Measurements from ENCODE around the gene ELOVL6. TPM values are rescaled to one million over a fixed set of nuclear protein-coding genes. Genes with fewer than 3 reads are reported as not detected.

ELOVL6 gene
- total RNA-seq, 1 donor from 2014 or later: 8.9 TPM

DNA sequence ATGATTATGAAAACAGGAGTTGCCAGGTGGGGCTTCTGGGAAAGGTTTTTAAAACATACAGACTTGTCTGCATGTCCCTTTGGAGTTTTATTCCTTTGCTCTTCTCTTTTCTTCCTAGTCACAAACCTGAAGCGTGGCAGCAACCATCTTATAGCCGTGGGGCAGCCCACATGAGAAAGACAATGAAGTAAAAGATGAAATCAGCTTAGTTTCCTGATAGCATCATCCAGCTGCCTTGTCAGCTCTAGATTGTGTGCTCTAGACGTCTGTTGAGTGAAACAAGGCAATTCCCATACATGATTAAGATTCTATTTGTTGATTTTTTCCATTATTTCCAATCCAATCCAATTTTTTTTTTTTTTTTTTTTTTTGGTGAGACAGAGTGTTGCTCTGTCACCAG is 68.9 kb downstream of the ELOVL6 start:
- no peak for DNase-seq (ENCODE audit: extremely low read depth, low read depth, low spot score)

GRCh38 chr4:110128472-110128919 is 69.9 kb downstream of the ELOVL6 start:
- no peak for DNase-seq (ENCODE audit: extremely low read depth, low read depth, low spot score)

GRCh38 chr4:110128029-110128428 is 70.4 kb downstream of the ELOVL6 start:
- DNase-seq (ENCODE audit: extremely low read depth, low read depth, low spot score): no peak

DNA sequence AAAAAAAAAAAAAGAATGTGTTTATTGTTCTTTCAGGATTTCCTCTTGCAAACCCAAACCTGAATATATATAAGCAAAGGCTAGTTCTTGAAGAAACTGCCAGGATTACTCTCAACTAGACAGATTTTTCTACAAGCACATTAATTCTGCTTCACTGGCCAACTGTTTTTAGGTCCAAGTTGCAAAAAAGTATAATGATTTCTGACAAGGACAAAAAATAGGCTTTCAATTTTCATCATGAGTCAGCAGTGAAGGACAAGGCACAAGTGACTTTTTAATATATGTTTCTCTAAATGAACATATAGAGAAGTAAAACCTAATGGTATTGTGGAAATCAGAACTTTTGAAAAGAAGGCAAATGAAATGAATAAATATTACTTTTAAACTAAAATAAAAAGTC is 73.7 kb downstream of the ELOVL6 start:
- no peak for DNase-seq (ENCODE audit: extremely low read depth, low read depth, low spot score)

GRCh38 chr4:110122201-110122600 is 76.2 kb downstream of the ELOVL6 start:
- no peak for DNase-seq (ENCODE audit: extremely low read depth, low read depth, low spot score)

- no peak for DNase-seq (ENCODE audit: extremely low read depth, low read depth, low spot score)
Measured at GRCh38 chr4:110120506-110120905, 77.9 kb downstream of the ELOVL6 start.

GRCh38 chr4:110119880-110120279 is 78.5 kb downstream of the ELOVL6 start:
- no peak for DNase-seq (ENCODE audit: extremely low read depth, low read depth, low spot score)

DNA sequence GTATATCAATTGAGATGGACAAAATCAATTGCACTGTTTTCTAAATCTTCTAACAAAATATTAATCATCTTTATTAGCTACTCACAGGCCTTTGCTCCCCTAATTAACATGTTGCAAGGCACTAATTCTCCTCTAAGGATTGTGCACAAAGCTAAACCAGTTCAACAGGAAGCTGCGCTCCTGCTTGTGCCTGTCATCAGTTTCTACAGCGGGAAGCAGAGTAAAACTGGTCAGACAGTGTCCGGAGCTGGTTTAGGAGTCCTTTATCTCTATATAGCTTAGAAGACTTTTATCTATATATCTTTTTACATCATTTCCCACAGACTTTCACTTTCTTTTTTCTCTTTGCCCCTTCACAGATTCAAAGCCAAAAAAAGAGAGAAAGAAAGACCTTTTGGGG is 79.1 kb downstream of the ELOVL6 start:
- no peak for DNase-seq (ENCODE audit: extremely low read depth, low read depth, low spot score)

- no peak for DNase-seq (ENCODE audit: extremely low read depth, low read depth, low spot score)
Measured at GRCh38 chr4:110112056-110112455, 86.4 kb downstream of the ELOVL6 start.

GRCh38 chr4:110109455-110109854 is 89.0 kb downstream of the ELOVL6 start:
- no peak for DNase-seq (ENCODE audit: extremely low read depth, low read depth, low spot score)

GRCh38 chr4:110108960-110109359 is 89.5 kb downstream of the ELOVL6 start:
- DNase-seq (ENCODE audit: extremely low read depth, low read depth, low spot score): no peak

- DNase-seq (ENCODE audit: extremely low read depth, low read depth, low spot score): no peak
Measured at GRCh38 chr4:110108422-110108821, 90.0 kb downstream of the ELOVL6 start.

- DNase-seq (ENCODE audit: extremely low read depth, low read depth, low spot score): no peak
Measured at GRCh38 chr4:110107866-110108265, 90.5 kb downstream of the ELOVL6 start.

- DNase-seq (ENCODE audit: extremely low read depth, low read depth, low spot score): no peak
Measured at GRCh38 chr4:110106931-110107296, 91.5 kb downstream of the ELOVL6 start.

DNA sequence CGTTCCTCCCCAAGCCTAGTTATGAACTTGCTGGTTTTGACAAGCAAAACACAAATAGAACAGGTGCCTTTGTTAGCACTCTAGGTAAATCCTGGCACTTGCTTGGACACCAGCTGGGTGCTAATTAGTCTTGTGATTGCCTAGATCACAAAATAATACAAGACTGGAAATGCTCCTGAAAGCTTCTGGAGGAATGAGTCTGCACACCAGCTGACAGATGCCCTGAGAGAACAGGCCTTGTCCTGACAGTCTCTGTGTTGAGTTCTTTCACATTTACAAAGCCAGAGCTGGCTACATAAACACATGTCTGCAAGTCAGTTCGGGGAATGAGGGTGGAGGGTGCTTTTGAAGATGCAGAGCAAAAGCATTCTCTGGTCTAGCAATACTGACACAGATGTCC is 93.8 kb downstream of the ELOVL6 start:
- no peak for DNase-seq (ENCODE audit: extremely low read depth, low read depth, low spot score)

DNA sequence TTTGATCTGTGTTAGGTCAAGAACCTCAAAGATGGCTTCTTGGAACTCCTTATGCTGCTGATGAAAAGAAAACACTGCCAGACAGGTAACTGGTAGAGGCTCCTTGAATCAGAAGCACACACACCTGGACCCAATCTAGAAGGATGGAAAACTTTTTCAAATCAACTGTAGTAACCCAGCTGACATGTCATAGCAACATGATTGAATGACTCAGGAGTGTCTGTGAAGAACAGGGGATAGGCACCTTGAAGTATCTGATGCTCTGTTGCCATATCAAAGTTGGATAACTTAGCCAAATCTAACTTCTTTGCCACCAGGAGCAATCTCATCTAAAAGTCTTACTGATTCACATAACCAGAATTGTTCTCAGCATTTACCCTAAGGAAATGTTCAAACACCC is 98.8 kb downstream of the ELOVL6 start:
- no peak for DNase-seq (ENCODE audit: extremely low read depth, low read depth, low spot score)

- DNase-seq (ENCODE audit: extremely low read depth, low read depth, low spot score): no peak
Measured at GRCh38 chr4:110096405-110096804, 102.0 kb downstream of the ELOVL6 start.

GRCh38 chr4:110092646-110093045 is 105.8 kb downstream of the ELOVL6 start:
- DNase-seq (ENCODE audit: extremely low read depth, low read depth, low spot score): no peak

DNA sequence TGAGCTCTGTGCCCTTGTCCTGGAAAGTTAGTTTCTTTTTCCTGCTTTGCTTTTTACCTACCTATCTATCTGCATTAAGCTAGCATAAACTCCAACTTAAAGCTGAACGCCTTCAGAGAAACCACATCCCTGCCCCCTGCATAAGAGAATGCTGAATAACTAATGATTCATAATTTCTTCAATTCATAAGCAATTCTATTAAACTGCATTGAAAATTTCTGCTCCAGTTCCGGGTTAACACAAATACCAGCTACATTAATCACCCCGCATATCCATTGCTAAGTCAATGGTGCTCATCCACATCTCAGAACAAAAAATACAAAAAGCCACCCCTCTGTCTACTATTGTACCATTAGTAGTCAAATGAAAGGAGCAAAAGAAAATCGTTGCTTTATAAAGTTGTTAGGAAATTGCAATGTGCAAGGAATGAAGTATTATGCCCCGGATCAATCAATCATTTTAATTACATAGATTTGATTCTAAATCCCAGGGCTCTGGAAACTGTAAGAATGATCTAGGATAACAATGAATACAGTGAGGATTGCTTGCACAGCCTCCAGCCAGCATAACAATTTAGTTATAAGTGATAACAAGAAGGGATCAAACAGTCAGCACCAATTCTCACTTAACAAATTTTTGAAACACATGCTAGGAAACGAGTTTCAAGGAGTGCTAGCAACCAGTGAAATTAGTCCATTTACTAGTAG is 106.8 kb downstream of the ELOVL6 start:
- DNase-seq (ENCODE audit: extremely low read depth, low read depth, low spot score): no peak

GRCh38 chr4:110088670-110089069 is 109.7 kb downstream of the ELOVL6 start:
- DNase-seq (ENCODE audit: extremely low read depth, low read depth, low spot score): no peak

GRCh38 chr4:110087070-110087708 is 111.2 kb downstream of the ELOVL6 start:
- DNase-seq (ENCODE audit: extremely low read depth, low read depth, low spot score): peak; percentile 88

- no peak for DNase-seq (ENCODE audit: extremely low read depth, low read depth, low spot score)
Measured at GRCh38 chr4:110085131-110085530, 113.3 kb downstream of the ELOVL6 start.

DNA sequence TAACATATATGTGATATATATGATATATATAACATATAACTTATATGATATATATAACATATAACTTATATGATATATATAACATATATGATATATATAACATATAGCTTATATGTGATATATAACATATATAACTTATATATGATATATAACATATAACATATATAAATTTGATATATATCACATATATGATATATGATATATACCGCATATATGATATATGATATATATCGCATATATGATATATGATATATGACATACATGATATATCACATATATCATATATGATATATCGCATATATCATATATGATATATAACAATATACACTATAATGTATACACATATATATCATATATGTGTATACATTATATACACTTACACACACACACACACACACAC is 114.3 kb downstream of the ELOVL6 start:
- DNase-seq (ENCODE audit: extremely low read depth, low read depth, low spot score): no peak
